Brain microvascular endothelial cell (primary cell): ENCODE measurements around the gene C8A.

Source experiments
- DNase-seq: peaks from one replicate; pipeline ENCODE4 v3.0.0-alpha.2; 2020
- H3K27ac ChIP-seq: fragments of 250-450 bp; sonication (Bioruptor Pico); 2 replicates; pipeline ENCODE4 v1.5.1; 2020; ENCODE audit warnings: mild to moderate bottlenecking, moderate library complexity
- H3K27me3 ChIP-seq: fragments of 250-450 bp; sonication (Bioruptor Pico); replicated peaks from 2 replicates; pipeline ENCODE4 v1.5.1; 2020; ENCODE audit warnings: mild to moderate bottlenecking
- H3K36me3 ChIP-seq: fragments of 250-450 bp; sonication (Bioruptor Pico); replicated peaks from 2 replicates; pipeline ENCODE4 v1.5.1; 2020; ENCODE audit warnings: mild to moderate bottlenecking
- H3K4me3 ChIP-seq: 2 replicates; pipeline ENCODE4 v1.5.1; 2011; ENCODE audit warnings: low read depth, mild to moderate bottlenecking, control low read depth, low read length, moderate library complexity
- CTCF ChIP-seq: IDR thresholded peaks from 2 replicates; pipeline ENCODE4 v1.5.1; 2011; ENCODE audit warnings: low read depth, mild to moderate bottlenecking, moderate library complexity, low read length, control low read depth, inconsistent platforms; ENCODE audit errors: missing control alignments
- in situ Hi-C: cut with HindIII; loops from 2 replicates; pipeline ENCODE4 v1.10.0; 2017; ENCODE audit warnings: low sequenced_read_pairs, low pct_ligation_motif_present

C8A gene

GRCh38 chr1:56864430-56864829 lies 9.8 kb downstream of the C8A start:
- TF ChIP-seq CTCF = no peak
- DNase-seq = no peak
- in situ Hi-C loops = no loop called here
- H3K4me3 ChIP-seq = no peak overlapping the region
- H3K27ac ChIP-seq = no peak overlapping the region
- no peaks in the 10 kb centered on the region for H3K36me3 ChIP-seq
- H3K27me3 ChIP-seq = no peaks in the 10 kb centered on the region

- Histone ChIP-seq H3K36me3 (no peaks in the 10 kb centered on the region), H3K4me3 (no peak overlapping the region), H3K27me3 (no peaks in the 10 kb centered on the region), H3K27ac (no peak overlapping the region)
- peak; percentile 37 for DNase-seq
- in situ Hi-C loops = no loop called here
- no peak for TF ChIP-seq CTCF
Measured at GRCh38 chr1:56866656-56867055, 12.1 kb downstream of the C8A start.

GRCh38 chr1:56867491-56867890 lies 12.9 kb downstream of the C8A start:
- in situ Hi-C loops = no loop called here
- Histone ChIP-seq H3K27ac (no peak overlapping the region), H3K36me3 (no peaks in the 10 kb centered on the region), H3K27me3 (no peaks in the 10 kb centered on the region), H3K4me3 (no peak overlapping the region)
- DNase-seq = no peak
- TF ChIP-seq CTCF = no peak

- TF ChIP-seq CTCF = no peak
- DNase-seq = no peak
- Histone ChIP-seq H3K27me3 (no peaks in the 10 kb centered on the region), H3K4me3 (no peak overlapping the region), H3K27ac (no peak overlapping the region), H3K36me3 (no peaks in the 10 kb centered on the region)
- in situ Hi-C loops = no loop called here
Measured at GRCh38 chr1:56868761-56869160, 14.2 kb downstream of the C8A start.

- H3K27ac ChIP-seq = no peak overlapping the region
- in situ Hi-C loops = no loop called here
- no peak for TF ChIP-seq CTCF
- no peaks in the 10 kb centered on the region for H3K36me3 ChIP-seq
- DNase-seq = no peak
- no peak overlapping the region for H3K4me3 ChIP-seq
- no peaks in the 10 kb centered on the region for H3K27me3 ChIP-seq
Measured at GRCh38 chr1:56872597-56872996, 18.0 kb downstream of the C8A start.

GRCh38 chr1:56873213-56873612 lies 18.6 kb downstream of the C8A start:
- Histone ChIP-seq H3K36me3 (no peaks in the 10 kb centered on the region), H3K4me3 (no peak overlapping the region), H3K27ac (no peak overlapping the region), H3K27me3 (no peaks in the 10 kb centered on the region)
- DNase-seq = no peak
- in situ Hi-C loops = no loop called here
- TF ChIP-seq CTCF = no peak
